Motor neuron (in vitro differentiated cells): Measurements from ENCODE around the gene CHST12. TPM values are rescaled to one million over a fixed set of nuclear protein-coding genes. Genes with fewer than 3 reads are reported as not detected.
"Not testable (repeated sequence)": the region's sequence is repeated elsewhere in the genome, so short reads cannot be mapped to it uniquely, and the experiment has no call there.

Source experiments
- ATAC-seq, 8 experiments: fragments of 200-7000 bp; cut with Tn5 transposase; replicated peaks in 6 of 8; 2 replicates each; pipeline ENCODE4 v1.8.0; 2021; ENCODE audit warnings: mild to moderate bottlenecking in 8 of 8, moderate library complexity in 8 of 8
- H3K27ac ChIP-seq, 2 donors: fragments of 250-450 bp; sonication (Bioruptor Pico); 2 replicates each; pipeline ENCODE4 v1.9.0; 2021; ENCODE audit warnings: antibody characterized with exemption in 2 of 2, mild to moderate bottlenecking in 2 of 2, moderate library complexity in 1 of 2
- H3K4me1 ChIP-seq, 2 donors: fragments of 250-450 bp; sonication (Bioruptor Pico); replicated peaks in 1 of 2; 2 replicates each; pipeline ENCODE4 v1.6.1; 2021; ENCODE audit warnings: antibody characterized with exemption in 2 of 2, mild to moderate bottlenecking in 2 of 2, moderate library complexity in 1 of 2
- H3K4me3 ChIP-seq, 5 donors: fragments of 250-450 bp; sonication (Bioruptor Pico); 2 replicates each; pipeline ENCODE4 v1.9.0; 2021; ENCODE audit warnings: antibody characterized with exemption in 5 of 5, mild to moderate bottlenecking in 5 of 5, moderate library complexity in 4 of 5
- WGBS, 10 experiments: fragments of 450-650 bp; shearing (Covaris generic); methylation state at CpG; one replicate each; pipeline ENCODE4 v1.0.0; 2022; 5-methylcytosine and 5-hydroxymethylcytosine counted together
- in situ Hi-C, 9 experiments: fragments of 400-800 bp; cut with MboI; loops; one replicate each; pipeline ENCODE4 v1.15.0; 2021; ENCODE audit warnings: low sequenced_read_pairs in 9 of 9, low pct_unique_long_range_greater_than_20kb in 2 of 9; ENCODE audit not compliant: unreplicated experiment in 9 of 9
- total RNA-seq, 8 experiments: library from RNA; unstranded; fragments of 300-600 nt; gene quantifications; 2 replicates each; pipeline versions ENCODE4 v1.2.3 to v1.2.4, GENCODE V29; 2022

CHST12 gene
- total RNA-seq, 8 experiments from 2014 or later, result 4.0 to 10.4 (median 7.3) TPM

DNA sequence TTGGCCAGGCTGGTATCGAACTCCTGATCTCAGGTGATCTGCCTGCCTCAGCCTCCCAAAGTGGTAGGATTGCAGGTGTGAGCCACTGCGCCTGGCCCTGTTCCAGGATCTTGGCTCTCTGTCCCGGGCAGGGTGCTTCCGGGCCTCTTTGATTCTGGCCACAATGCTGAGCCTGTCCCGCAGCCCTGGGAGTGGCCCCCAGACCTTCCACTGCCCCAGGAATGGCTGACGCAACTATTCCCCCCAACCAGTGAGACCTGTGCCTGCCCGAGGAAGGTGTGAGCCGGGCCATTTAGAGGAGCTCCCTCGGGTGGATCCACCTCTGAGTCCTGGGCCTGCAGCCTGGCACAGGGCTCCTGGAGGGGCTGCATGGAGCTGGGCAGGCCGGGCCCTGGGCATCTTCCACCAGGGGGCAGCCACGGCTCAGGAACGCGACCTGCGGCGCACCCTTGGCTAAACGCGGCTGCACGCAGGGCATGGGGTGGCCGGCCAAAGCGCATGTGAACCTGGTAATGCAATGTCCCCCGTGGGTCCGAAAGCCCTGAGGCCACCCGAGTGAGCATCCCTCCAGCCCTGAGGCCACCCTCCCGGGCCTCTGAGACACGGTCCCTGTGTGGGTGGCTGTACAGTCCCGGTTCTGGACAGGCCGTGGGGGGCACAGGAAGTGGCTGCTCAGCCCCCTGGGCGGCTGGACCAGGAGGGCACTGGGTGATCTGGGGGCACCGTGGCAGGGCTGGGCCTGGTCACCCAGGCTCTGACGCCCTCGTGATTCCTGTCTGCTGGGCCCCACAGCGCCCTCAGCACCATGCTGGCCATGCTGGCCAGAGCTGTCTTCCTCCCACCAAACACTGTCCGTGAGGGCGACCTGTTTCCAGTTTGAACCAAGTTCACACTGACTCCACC is 48.0 kb downstream of the CHST12 start:
- 7 to 92% (median 23%) methylated on average over 1 to 7 of the region's 34 CpGs; no CpG with 5 or more reads in 4 of the 10 experiments for WGBS, 10 experiments
- Histone ChIP-seq H3K27ac (no peak overlapping the region), H3K4me1 (peaks cover 5 to 8% of the 10 kb centered on the region in 2 donors), H3K4me3 (no peak overlapping the region)
- peak; percentile 94 to 99 (median 98) for ATAC-seq
- in situ Hi-C loops, result no loop called here

DNA sequence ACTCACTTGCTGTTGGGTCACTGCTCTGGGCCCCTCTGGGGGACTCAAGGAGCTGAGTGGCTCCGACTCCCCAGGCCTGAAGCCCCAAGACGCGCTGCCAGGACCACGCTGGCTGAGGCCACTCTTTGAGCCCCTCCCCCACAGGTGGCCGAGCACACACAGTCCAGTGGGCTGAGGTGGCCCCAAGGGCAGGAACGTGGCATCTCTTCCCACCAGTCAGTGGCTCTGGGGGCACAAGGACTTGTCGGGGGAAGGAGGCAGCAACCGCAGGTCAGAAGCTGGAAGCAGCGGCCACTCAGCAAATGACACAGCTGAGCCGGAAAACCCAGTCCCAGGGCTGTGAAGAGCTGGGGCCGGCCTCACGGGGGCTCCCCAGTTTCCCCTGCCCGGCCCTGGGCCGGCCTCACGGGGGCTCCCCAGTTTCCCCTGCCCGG is 48.7 kb downstream of the CHST12 start:
- H3K27ac ChIP-seq, result no peak overlapping the region
- in situ Hi-C loops, result no loop called here
- no peak overlapping the region for H3K4me3 ChIP-seq
- peak in 6 of 8 experiments; percentile 3 to 36 (median 18) for ATAC-seq
- WGBS, 10 experiments, result 60 to 84% methylated on average over 1 to 4 of the region's 16 CpGs; no CpG with 5 or more reads in 8 of the 10 experiments
- H3K4me1 ChIP-seq, result peaks cover 5 to 8% of the 10 kb centered on the region in 2 donors

DNA sequence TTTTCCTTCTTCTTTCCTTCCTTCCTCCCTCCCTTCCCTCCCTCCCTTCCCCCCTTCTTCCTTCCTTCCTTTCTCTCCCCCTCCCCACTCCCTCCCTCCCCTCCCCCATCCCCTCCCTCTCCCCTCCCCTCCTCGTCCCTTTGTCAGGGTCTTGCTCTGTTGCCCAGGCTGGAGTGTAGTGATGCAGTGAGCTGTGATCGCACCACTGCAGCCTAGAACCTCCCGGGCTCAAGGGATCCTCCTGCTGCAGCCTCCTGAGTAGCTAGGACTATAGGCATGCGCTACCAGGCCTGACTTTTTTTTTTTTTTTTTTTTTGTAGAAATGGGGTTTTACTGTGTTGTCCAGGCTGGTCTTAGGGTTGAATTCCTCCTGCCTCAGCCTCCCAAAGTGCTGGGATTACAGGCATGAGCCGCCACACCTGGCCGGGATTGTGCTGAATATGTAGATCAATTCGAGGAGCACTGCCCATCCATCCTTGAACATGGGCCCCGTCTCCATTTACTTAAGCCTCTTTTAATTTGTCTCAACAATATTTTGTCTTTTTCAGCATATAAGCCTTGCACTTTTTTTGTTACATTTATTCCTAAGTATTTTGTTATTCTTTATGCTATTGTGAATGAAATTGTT is 49.3 kb downstream of the CHST12 start:
- in situ Hi-C loops, result no loop called here
- Histone ChIP-seq H3K4me3 (no peak overlapping the region), H3K27ac (no peak overlapping the region), H3K4me1 (peaks cover 5 to 8% of the 10 kb centered on the region in 2 donors)
- ATAC-seq, result no peak
- 50 to 96% (median 79%) methylated on average over 1 to 4 of the region's 8 CpGs; no CpG with 5 or more reads in 2 of the 10 experiments for WGBS, 10 experiments

DNA sequence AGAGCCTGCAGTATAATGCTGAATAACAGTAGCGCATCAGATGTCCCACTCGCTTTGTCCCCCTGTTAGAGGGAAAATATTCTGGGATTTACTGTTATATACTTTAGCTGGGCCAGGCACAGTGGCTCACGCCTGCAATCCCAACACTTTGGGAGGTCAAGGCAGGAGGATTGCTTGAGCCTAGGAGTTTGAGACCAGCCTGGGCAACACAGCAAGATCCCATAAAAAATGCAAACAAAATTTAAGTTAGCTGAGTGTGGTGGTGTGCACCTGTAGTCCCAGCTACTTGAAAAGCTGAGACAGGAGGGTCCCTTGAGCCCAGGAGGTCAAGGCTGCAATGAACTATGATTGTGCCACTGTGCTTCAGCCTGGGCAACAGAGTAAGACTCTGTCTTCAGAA is 50.4 kb downstream of the CHST12 start:
- H3K4me3 ChIP-seq, H3K4me1 ChIP-seq, H3K27ac ChIP-seq, ATAC-seq, in situ Hi-C loops: not testable (repeated sequence)
- WGBS, 10 experiments, result 14 to 100% (median 100%) methylated on average over 1 to 3 of the region's 3 CpGs; no CpG with 5 or more reads in 2 of the 10 experiments

DNA sequence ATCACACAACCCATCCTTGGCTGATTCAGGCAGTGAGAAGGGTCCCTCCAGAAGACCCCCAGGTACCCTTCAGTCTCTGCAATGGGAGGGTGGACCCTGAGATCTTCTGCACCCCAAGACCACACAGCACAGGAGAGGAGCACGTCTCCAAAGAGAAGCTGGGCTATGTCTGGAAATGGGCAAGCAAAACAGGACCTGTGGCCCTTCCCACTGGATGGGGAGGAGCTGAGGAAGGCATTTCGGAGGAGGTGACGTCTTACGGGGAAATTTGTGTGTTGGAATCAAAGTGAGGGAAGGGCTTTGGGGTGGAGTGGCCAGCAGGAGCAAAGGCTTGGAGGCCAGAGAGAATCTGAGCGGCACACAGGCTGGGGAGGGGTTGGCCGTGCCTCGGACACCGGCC is 56.3 kb downstream of the CHST12 start:
- Histone ChIP-seq H3K4me1 (no peaks in the 10 kb centered on the region), H3K27ac (no peak overlapping the region), H3K4me3 (no peak overlapping the region)
- ATAC-seq, result no peak
- in situ Hi-C loops, result no loop called here
- 73 to 100% (median 75%) methylated on average over 2 to 4 of the region's 8 CpGs; no CpG with 5 or more reads in 7 of the 10 experiments for WGBS, 10 experiments

DNA sequence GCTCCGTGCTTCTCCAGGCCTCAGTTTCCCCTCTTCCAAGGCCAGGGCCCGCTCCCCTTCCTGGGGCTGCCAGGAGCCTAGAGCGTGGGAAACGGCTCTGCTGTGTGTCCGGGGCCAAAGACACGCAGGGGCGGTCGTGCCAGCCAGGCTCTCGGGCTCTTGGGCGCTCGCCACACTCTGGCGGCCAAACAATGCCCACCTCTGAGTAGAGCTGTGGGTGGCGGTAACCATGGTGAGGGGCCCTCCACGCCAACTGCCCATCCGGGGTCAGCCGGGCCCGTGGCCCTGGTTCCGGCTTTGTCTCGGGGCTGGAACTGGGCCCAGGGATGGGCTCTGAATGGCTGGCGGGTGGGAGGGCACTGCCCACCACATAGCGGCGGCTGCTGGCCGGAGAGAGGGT is 56.8 kb downstream of the CHST12 start:
- ATAC-seq, result peak in 2 of 8 experiments; percentile 7 to 59
- H3K27ac ChIP-seq, result no peak overlapping the region
- no peak overlapping the region for H3K4me3 ChIP-seq
- no peaks in the 10 kb centered on the region for H3K4me1 ChIP-seq
- in situ Hi-C loops, result no loop called here
- 0 to 94% (median 89%) methylated on average over 1 to 7 of the region's 23 CpGs; no CpG with 5 or more reads in 6 of the 10 experiments for WGBS, 10 experiments

DNA sequence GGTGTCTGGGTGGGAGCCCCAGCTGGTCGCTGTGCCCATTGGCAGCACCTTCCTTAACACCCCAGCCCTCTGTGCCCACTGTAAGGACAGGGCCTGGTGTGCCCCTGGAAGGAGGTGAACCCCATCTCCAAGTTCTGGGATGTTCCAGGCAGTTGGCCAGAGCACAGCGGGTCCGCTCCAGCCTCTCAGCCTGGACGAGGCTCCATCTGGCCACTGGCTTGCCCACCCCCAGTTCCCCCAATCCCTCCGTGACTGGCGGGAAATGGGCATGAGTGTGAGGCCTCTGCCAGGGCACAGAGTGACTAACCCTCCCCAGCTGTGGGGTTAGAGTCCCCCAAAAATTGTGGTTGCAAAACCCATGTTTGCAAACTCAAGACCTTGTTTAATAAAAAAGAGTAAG is 57.2 kb downstream of the CHST12 start:
- H3K4me1 ChIP-seq, result peaks cover 1 to 3% of the 10 kb centered on the region in 2 donors
- H3K4me3 ChIP-seq, result no peak overlapping the region
- WGBS, 10 experiments, result 60 to 80% methylated on average over 1 of the region's 6 CpGs; no CpG with 5 or more reads in 8 of the 10 experiments
- no peak for ATAC-seq
- no peak overlapping the region for H3K27ac ChIP-seq
- in situ Hi-C loops, result no loop called here

DNA sequence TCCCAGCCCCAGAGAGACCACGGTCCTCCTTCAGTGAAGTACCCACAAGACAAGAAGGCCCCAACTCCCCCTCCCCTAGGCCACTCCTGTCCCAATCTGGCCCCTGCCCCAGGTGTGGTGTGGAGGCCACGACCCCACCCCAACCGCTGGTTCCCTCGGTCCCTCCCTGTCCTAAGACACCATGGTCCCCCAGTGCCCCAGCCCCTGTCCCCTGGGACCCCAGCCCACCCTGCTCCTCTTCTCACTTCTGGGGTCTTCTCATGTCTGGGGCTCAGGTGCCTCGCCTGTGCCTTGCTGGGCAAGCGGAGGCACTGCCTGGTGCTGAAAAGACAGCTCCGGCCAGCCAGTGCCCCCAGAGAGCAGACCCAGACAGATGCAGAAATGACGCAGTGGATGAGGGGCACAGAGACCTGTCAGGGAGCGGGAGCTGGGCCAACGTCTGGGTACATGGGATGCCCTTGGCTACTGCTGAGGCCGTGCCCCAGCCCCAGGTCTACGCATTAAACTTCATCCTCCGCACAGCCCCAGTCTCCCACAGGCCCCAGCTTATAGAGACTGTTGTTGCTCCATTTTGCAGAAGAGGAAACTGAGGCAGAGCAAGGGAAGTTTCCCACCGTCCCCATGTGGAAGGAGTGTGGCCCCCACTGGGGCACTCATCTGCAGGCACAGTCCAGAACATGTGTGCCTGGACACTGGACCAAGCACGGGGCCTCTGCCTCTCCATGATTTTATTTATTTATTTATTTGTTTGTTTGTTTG is 58.0 kb downstream of the CHST12 start:
- H3K4me3 ChIP-seq, result no peak overlapping the region
- peaks cover 2 to 10% of the 10 kb centered on the region in 2 donors for H3K4me1 ChIP-seq
- ATAC-seq, result no peak
- no peak overlapping the region for H3K27ac ChIP-seq
- in situ Hi-C loops, result no loop called here
- WGBS, 10 experiments, result 69 to 100% (median 90%) methylated on average over 1 to 3 of the region's 15 CpGs; no CpG with 5 or more reads in 5 of the 10 experiments

DNA sequence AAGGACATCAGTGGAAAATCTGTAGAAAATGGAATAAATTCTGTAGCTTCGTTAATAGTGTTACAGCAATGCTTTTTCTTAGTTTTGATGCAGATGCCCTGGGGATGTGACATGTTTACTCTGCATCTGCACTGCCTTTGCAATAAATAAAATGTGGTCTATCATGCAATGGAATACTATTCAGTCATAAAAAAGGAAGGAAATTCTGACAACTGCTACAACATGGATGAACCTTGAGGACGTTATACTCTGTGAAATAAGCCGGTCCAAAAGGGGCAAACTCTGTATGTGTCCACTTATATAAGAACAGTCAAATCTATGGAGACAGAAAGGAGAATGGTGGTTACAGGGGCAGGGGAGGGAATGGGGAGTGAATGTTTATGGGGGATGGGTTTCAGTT is 59.3 kb downstream of the CHST12 start:
- in situ Hi-C loops, result no loop called here
- H3K27ac ChIP-seq, result no peak overlapping the region
- H3K4me3 ChIP-seq, result no peak overlapping the region
- H3K4me1 ChIP-seq, result peaks cover 2 to 11% of the 10 kb centered on the region in 2 donors
- 40 to 94% (median 79%) methylated on average over 1 to 3 of the region's 3 CpGs; no CpG with 5 or more reads in 2 of the 10 experiments for WGBS, 10 experiments
- no peak for ATAC-seq

DNA sequence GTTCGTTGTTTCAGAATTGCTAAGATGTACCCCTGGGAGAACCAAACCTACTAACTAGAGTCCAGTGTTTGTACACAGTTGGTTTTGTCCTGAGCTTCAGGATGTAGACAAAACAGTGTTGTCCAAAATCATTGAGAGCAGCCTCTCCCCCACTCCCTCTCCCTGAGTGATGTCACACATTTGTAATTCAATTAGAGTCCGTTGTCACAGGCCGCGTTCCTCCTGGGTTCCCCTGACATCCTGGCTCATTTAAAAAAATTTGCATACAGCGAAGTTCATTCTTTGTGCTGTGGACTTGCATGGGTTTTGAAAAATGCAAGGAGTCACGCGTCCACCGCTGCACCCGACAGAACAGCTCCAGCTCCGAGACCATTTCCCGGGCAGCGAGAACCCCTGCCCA is 62.5 kb downstream of the CHST12 start:
- ATAC-seq, result peak in 5 of 8 experiments; percentile 91 to 95 (median 95)
- Histone ChIP-seq H3K4me3 (no peak overlapping the region), H3K27ac (peak overlapping the region; percentile 64 to 85), H3K4me1 (peaks cover 2 to 11% of the 10 kb centered on the region in 2 donors)
- WGBS, 10 experiments, result 0 to 74% (median 22%) methylated on average over 2 to 12 of the region's 12 CpGs; no CpG with 5 or more reads in 1 of the 10 experiments
- in situ Hi-C loops, result no loop called here

DNA sequence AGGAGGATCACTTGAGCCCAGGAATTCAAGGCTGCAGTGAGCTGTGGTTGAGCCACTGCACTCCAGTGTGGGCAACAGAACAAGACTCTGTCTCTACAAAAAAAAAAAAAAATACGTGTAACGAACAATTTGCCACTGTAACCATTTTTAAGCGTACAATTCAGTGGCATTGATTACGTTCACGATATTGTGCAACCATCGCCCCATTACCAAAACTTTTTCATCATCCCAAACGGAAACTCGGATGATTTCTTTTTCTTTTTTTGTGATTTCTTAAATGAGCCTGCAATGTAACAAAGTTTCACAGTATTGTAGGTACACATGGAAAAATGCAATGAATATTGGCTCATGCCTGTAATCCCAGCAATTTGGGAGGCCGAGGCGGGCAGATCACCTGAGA is 63.3 kb downstream of the CHST12 start:
- in situ Hi-C loops, result no loop called here
- WGBS, 10 experiments, result 60 to 100% (median 96%) methylated on average over 2 to 10 of the region's 10 CpGs
- Histone ChIP-seq H3K4me1 (peaks cover 2 to 13% of the 10 kb centered on the region in 2 donors), H3K27ac (peak overlapping the region in 1 of 2 donors; percentile 85), H3K4me3 (no peak overlapping the region)
- ATAC-seq, result no peak

DNA sequence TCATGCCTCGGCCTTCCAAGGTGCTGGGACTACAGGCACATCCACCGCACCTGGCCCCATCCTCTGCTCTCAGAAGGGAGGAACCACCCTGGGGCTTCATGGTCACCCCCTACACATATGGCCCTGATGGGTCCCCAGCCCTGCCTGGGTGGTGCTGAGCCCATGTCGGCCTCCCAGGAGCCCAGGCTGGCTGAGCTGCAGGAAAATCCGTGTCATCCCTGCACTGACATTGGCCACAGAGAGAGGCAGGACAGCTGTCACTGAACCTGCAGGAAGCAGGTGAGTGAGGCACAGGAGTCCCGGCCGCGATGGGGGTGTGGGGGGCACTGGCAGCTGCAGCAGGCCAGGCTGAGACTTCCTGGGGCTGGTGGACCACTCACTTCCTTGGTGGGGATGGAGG is 64.8 kb downstream of the CHST12 start:
- Histone ChIP-seq H3K4me1 (peaks cover 2 to 13% of the 10 kb centered on the region in 2 donors), H3K27ac (no peak overlapping the region), H3K4me3 (no peak overlapping the region)
- 0 to 100% (median 82%) methylated on average over 1 to 3 of the region's 7 CpGs; no CpG with 5 or more reads in 4 of the 10 experiments for WGBS, 10 experiments
- in situ Hi-C loops, result no loop called here
- ATAC-seq, result no peak
